Fibroblast of mammary gland (primary cell): Measurements from ENCODE around the gene SNAPC1.
A peak's percentile ranks its signal among the peaks of the same experiment; 100 is the strongest.

Experiments
- DNase-seq: peaks from one replicate; pipeline ENCODE4 v3.0.0-alpha.2; 2010; ENCODE audit warnings: low read depth
- H3K4me3 ChIP-seq: 2 replicates; pipeline ENCODE4 v1.5.1; 2011; ENCODE audit warnings: low read depth, mild to moderate bottlenecking, low read length, moderate library complexity; ENCODE audit not compliant: control insufficient read depth
- CTCF ChIP-seq: conservative IDR thresholded peaks from 2 replicates; pipeline ENCODE4 v1.5.1; 2011; ENCODE audit warnings: low read depth, low read length, inconsistent platforms; ENCODE audit not compliant: control insufficient read depth, insufficient read depth

SNAPC1 gene

GRCh38 chr14:61756135-61756534, 6.1 kb upstream of the SNAPC1 start:
- DNase-seq, result no peak
- no peak for TF ChIP-seq CTCF
- H3K4me3 ChIP-seq, result no peak overlapping the region

GRCh38 chr14:61759878-61760277, 2.3 kb upstream of the SNAPC1 start:
- DNase-seq, result no peak
- TF ChIP-seq CTCF, result no peak
- H3K4me3 ChIP-seq, result no peak overlapping the region

GRCh38 chr14:61761557-61761956, 663 bp upstream of the SNAPC1 start:
- no peak for DNase-seq
- peak overlapping the region; percentile 98 for H3K4me3 ChIP-seq
- no peak for TF ChIP-seq CTCF

- no peak for TF ChIP-seq CTCF
- no peak for DNase-seq
- H3K4me3 ChIP-seq, result peak overlapping the region; percentile 98
These were observed 2.3 kb downstream of the SNAPC1 start for GRCh38 chr14:61764342-61765122.

- H3K4me3 ChIP-seq, result no peak overlapping the region
- no peak for DNase-seq
- TF ChIP-seq CTCF, result no peak
These were observed 3.2 kb downstream of the SNAPC1 start for GRCh38 chr14:61765225-61765943.

GRCh38 chr14:61766151-61766550, 3.9 kb downstream of the SNAPC1 start:
- no peak for TF ChIP-seq CTCF
- DNase-seq, result no peak
- no peak overlapping the region for H3K4me3 ChIP-seq

GRCh38 chr14:61768240-61768639, 6.0 kb downstream of the SNAPC1 start:
- no peak for DNase-seq

More at GRCh38 chr14:61768240-61768639, 6.0 kb downstream of the SNAPC1 start:
- TF ChIP-seq CTCF, result no peak
- H3K4me3 ChIP-seq, result no peak overlapping the region
